ENCODE data around the gene MAST4. TPM values are rescaled to one million over a fixed set of nuclear protein-coding genes. Genes with fewer than 3 reads are reported as not detected.

Gene MAST4
- total RNA-seq, 4 donors from 2014 or later, result 8.2 to 203 (median 35.5) TPM

DNA sequence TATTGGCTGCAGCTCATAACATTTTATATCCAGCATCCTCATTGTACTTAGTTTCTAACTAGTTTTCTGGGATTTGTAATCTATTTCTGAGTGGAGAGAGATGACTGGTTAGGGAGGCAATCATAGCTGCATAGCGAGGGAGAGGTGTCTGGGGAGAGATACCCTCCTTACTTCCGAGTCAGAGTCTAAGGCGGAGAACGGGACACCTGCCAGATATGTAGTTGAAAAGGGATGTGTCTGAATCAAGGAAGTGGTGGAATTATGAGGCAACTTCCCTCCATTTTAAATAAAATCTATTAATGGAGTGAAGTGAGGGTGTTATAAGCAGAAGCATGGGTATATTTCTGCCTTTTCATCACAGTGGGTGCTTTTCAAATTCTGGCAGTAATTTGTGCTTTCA, 126.5 kb downstream of the MAST4 start:
- DNase-seq, result no peak
- H3K27me3 ChIP-seq, result no peaks in the 10 kb centered on the region
- H3K4me1 ChIP-seq, result no peaks in the 10 kb centered on the region
- no peaks in the 10 kb centered on the region for H3K9me3 ChIP-seq
- no peak overlapping the region for H3K4me3 ChIP-seq
- intact Hi-C loops (cut with DNase I; ENCODE audit: low total_unique reads), result no loop called here
- H3K36me3 ChIP-seq, result no peaks in the 10 kb centered on the region
- no peak overlapping the region for H3K27ac ChIP-seq
- TF ChIP-seq, protein P1, sequence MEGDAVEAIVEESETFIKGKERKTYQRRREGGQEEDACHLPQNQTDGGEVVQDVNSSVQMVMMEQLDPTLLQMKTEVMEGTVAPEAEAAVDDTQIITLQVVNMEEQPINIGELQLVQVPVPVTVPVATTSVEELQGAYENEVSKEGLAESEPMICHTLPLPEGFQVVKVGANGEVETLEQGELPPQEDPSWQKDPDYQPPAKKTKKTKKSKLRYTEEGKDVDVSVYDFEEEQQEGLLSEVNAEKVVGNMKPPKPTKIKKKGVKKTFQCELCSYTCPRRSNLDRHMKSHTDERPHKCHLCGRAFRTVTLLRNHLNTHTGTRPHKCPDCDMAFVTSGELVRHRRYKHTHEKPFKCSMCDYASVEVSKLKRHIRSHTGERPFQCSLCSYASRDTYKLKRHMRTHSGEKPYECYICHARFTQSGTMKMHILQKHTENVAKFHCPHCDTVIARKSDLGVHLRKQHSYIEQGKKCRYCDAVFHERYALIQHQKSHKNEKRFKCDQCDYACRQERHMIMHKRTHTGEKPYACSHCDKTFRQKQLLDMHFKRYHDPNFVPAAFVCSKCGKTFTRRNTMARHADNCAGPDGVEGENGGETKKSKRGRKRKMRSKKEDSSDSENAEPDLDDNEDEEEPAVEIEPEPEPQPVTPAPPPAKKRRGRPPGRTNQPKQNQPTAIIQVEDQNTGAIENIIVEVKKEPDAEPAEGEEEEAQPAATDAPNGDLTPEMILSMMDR (IDR thresholded peaks at IDR 0.05), result no peak
- no peak for TF ChIP-seq POLR2A (IDR thresholded peaks at IDR 0.05)

DNA sequence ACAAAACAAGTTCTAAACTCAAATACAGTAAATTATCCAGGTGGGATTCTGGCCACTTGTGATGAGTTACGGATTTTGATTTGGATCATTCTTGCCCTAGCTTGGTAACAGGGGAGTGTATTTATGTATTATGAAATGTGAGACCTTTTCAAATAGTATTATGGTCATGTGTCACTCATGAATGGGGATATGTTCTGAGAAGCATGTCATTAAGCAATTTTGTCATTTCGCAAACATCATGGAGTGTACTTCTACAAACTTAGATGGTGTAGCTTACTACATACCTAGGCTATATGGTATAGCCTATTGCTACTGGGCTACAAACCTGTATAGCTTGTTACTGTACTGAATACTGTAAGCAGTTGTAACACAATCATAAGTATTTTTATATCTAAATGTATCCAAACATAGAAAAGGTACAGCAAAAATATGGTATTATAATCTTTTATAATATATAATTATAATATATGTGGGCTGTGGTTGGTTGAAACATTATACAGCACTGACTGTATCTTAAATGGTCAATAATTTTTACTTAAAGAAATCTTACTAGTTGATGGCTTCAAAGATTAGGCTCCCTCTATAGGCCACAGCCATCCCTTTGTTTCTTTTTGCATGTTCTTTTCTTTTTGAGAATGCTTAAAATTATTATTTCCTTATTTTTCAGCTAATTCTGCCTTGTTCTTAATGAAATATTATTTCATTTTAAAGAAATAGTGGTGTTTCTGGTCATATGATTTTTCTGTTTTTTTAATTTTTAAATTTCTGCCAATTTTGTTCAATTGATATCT, 128.4 kb downstream of the MAST4 start:
- no peaks in the 10 kb centered on the region for H3K27me3 ChIP-seq
- H3K36me3 ChIP-seq, result no peaks in the 10 kb centered on the region
- no peak for TF ChIP-seq POLR2A (IDR thresholded peaks at IDR 0.05)
- TF ChIP-seq, protein P1 (IDR thresholded peaks at IDR 0.05), result no peak
- intact Hi-C loops (cut with DNase I; ENCODE audit: low total_unique reads), result no loop called here
- H3K27ac ChIP-seq, result no peak overlapping the region
- DNase-seq, result no peak
- no peak overlapping the region for H3K4me3 ChIP-seq
- no peaks in the 10 kb centered on the region for H3K4me1 ChIP-seq
- H3K9me3 ChIP-seq, result no peaks in the 10 kb centered on the region

DNA sequence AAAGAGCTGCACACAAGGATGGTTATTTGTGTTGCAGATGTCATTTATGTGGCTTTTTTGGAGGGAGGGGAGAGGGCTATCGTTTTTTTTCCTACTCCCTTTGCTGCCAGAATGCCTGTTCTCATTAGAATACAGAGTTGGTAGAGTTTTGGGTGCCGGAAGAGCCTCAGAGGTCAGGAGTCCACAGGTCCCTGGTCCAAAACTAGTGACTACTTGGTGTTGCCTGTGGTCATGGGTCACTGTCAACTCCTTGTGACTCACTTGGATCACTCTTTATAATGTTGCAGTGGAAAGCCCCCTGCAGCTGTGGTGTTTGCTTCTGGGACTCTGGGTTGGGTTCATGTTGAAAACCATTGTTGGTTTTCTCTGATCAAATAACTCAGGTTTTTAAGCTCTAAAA, 131.4 kb downstream of the MAST4 start:
- TF ChIP-seq, protein P1 (IDR thresholded peaks at IDR 0.05), result no peak
- TF ChIP-seq POLR2A (IDR thresholded peaks at IDR 0.05), result no peak
- H3K27ac ChIP-seq, result no peak overlapping the region
- DNase-seq, result no peak
- intact Hi-C loops (cut with DNase I; ENCODE audit: low total_unique reads), result no loop called here
- H3K27me3 ChIP-seq, result no peaks in the 10 kb centered on the region
- H3K4me1 ChIP-seq, result no peaks in the 10 kb centered on the region
- H3K4me3 ChIP-seq, result no peak overlapping the region
- no peaks in the 10 kb centered on the region for H3K36me3 ChIP-seq
- H3K9me3 ChIP-seq, result no peaks in the 10 kb centered on the region

DNA sequence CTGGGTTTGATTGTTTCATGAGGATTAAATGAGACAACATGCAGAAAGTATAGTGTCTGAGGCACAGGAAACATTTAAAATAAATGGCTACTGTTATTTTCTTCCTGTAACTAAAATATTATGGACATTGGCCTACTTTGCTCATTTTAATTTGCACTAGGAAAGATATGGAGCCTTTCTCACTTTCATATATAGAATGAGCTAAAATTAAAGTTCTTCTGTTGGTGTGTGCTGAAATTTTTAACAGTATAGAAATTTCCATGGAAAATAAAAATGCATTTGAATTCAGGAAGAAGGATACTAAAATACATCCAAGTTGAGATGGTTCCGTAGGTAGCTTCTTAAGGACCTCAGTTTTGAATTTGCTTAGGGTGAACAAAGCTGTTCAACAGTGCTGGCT, 131.9 kb downstream of the MAST4 start:
- Histone ChIP-seq H3K27me3 (no peaks in the 10 kb centered on the region), H3K4me3 (no peak overlapping the region), H3K27ac (no peak overlapping the region), H3K36me3 (no peaks in the 10 kb centered on the region), H3K9me3 (no peaks in the 10 kb centered on the region), H3K4me1 (no peaks in the 10 kb centered on the region)
- intact Hi-C loops (cut with DNase I; ENCODE audit: low total_unique reads), result no loop called here
- no peak for DNase-seq
- TF ChIP-seq, protein P1 (IDR thresholded peaks at IDR 0.05), result no peak
- no peak for TF ChIP-seq POLR2A (IDR thresholded peaks at IDR 0.05)

DNA sequence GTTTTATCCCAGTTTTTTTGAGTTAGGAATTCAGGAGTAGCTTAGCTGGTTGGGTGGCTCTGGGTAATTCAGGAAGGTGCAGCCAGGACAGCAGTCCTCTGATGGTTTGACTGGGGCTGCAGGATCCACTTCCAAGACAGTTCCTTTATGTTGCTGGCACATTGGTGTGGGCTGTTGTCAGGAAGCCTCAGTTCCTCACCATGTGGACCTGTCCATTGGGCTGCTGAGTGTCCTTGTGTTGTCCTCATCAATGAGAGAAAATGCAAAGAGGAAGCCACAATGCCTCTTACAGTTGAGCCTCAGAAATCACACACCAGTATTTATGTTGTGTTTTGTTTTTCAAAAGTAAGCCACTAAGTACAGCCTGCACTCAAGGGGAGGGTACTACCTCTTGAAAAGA, 140.9 kb downstream of the MAST4 start:
- H3K4me3 ChIP-seq, result no peak overlapping the region
- H3K9me3 ChIP-seq, result no peaks in the 10 kb centered on the region
- H3K27me3 ChIP-seq, result no peaks in the 10 kb centered on the region
- TF ChIP-seq, protein P1 (IDR thresholded peaks at IDR 0.05), result no peak
- TF ChIP-seq POLR2A (IDR thresholded peaks at IDR 0.05), result no peak
- no peak for DNase-seq
- intact Hi-C loops (cut with DNase I; ENCODE audit: low total_unique reads), result no loop called here
- no peaks in the 10 kb centered on the region for H3K4me1 ChIP-seq
- H3K27ac ChIP-seq, result no peak overlapping the region
- H3K36me3 ChIP-seq, result no peaks in the 10 kb centered on the region

All from uterus (tissue), 4 donors.